GM12801 (cell line): ENCODE measurements around the gene TGFBR3.

Experiments used
- TF ChIP-seq, protein P1 (sequence below): IDR thresholded peaks from one replicate; pipeline ENCODE4 v1.5.1; 2011; ENCODE audit warnings: control low read depth; ENCODE audit not compliant: insufficient read length; ENCODE audit errors: extremely low read depth

The TGFBR3 gene

DNA sequence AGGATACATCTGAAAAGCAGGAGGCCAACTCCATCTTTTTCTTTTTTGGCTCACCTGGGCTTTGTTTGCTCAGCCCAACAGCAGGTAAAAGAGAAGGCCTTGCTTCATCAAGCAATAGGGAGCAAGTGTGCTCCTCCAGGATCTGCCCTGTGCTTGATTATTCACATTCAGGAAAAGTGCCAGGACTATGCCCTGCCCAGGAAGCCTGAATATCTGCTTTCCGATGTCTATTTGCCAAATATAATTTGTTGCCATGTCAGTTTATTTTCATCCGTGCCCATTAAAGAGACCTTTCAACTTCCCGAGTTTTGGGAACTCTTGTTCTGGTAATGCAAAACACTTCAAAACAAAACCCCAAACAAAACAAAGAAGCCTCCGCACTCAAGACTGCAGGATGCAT, 200.0 kb downstream of the TGFBR3 start:
- TF ChIP-seq, protein P1, sequence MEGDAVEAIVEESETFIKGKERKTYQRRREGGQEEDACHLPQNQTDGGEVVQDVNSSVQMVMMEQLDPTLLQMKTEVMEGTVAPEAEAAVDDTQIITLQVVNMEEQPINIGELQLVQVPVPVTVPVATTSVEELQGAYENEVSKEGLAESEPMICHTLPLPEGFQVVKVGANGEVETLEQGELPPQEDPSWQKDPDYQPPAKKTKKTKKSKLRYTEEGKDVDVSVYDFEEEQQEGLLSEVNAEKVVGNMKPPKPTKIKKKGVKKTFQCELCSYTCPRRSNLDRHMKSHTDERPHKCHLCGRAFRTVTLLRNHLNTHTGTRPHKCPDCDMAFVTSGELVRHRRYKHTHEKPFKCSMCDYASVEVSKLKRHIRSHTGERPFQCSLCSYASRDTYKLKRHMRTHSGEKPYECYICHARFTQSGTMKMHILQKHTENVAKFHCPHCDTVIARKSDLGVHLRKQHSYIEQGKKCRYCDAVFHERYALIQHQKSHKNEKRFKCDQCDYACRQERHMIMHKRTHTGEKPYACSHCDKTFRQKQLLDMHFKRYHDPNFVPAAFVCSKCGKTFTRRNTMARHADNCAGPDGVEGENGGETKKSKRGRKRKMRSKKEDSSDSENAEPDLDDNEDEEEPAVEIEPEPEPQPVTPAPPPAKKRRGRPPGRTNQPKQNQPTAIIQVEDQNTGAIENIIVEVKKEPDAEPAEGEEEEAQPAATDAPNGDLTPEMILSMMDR: no peak

DNA sequence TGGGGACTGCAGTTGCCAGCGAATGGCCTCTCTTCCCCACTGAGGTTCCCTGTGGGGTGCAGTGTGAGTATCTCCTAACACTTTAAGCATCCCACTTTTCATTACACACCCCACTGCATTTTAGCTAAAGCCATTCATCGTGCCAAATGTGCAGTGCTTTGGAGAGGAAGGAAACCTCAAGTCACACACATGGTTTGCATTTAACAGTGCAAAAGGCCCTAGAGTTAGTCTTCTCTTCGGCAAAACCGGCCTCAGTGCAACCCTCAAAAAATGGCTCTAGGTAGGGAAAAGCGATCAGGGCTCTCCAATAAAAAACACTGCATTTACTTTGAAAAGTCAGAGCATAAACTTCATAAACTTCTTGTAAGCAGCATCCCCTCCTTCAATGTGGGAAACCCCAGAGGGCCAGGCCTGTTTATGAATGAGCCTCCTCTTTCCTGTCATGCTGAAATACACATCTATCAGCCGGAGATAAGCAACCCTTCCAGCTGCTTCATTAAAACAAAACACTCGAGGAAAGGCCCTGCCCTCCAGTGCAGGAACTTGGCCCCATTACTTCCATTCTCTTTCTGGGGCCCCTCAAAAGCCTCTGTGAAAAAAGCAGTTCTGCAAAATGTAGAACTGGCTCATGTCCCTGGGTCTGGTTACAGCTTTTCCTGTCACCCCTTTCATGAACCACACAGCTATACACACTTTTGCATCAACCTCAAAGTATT, 201.3 kb downstream of the TGFBR3 start:
- TF ChIP-seq, protein P1: no peak

DNA sequence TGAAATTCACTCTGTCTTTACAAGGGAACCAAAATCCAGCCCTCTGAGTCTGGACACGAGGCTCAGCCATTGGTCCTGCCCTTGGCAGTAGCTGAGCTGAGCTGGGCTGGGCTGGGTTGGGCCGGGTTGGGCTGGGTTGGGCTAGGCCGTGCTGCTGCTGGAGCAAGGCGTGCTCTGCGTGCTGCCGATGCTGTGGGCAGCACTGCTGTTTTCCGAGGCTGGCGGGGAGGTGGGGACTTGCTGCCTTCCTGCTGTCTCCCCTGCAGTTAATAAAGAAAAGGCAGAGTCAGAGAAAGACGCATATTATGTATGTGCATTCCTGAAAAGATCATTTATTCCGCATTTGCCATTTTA, 202.4 kb downstream of the TGFBR3 start:
- TF ChIP-seq, protein P1: no peak

DNA sequence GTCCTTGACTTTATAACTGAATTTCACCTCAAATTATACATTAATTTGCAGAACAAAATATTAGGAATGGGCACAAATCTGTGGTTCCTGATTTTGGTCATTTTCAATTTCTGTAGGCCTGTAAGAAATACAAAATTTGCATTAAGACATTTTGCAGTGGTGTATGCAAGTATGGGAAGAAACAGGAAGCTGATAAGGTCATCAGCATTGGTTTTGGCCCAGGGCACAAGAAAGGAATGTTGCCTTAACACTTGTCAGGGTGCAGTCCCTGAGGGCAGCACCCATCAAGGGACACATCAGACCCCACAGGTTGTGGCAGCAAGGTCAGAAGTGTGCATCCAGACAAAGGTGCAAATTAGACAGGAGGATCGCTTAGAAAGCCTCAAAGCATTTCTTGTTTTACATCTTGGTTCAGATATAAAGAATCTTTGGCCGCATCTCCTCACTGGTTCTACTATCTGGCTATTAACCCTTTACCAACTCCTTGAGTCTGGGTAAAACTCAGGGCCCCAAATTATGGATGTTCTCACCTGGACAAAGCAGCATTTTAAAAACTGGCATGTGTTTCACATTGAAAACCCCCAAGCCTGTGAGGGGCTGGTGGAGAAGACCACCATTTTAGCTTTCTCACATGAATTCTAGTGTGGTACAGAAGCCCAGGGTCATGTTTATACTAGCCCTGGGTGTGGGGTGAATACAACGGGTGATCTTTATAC, 202.9 kb downstream of the TGFBR3 start:
- TF ChIP-seq, protein P1: no peak

DNA sequence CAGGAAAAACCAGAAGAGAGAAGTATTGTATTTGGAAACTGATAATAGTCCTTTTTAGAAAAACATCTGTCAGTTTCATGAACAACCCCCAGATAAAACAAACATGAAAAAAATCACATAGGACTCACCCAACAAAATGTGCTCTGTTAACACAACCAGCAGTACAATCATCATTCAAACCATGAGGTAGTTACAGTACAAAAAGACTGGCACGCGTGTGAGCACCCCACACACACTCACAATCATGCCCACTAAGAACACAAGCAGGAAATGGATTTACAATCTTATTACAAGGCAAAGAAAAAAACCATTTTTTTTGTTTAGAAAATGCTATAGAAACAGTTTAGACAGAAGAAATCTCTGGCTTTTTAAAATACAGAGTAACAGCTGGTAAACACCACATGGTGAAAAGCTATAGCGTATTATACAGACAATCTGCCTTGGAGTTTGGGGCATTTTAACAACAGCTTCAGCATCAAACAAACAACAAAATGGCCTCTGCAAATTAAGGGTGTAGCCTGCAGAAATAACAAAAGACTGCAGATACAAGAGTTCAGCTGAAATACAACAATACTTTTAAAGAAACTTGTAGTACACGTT, 205.3 kb downstream of the TGFBR3 start:
- TF ChIP-seq, protein P1: no peak

DNA sequence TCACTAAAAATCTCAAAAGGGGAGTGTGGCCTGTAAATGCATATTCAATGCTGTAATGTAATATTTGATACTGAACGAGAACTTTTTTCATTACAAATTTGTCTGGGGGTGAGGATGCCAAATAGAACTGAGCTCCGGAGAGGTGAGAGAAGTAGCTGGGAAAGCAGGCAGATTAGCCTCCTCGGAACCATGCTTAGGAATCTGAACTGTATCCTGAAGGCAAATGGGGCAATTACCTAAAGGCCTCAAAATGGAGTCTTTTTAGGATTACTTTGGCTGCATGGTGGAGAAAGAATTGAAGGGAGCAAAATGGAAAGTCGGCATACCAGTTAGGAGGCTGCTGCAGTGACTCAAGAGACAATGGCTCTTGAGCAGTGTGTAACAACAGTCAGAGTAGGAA, 206.5 kb downstream of the TGFBR3 start:
- TF ChIP-seq, protein P1: no peak

DNA sequence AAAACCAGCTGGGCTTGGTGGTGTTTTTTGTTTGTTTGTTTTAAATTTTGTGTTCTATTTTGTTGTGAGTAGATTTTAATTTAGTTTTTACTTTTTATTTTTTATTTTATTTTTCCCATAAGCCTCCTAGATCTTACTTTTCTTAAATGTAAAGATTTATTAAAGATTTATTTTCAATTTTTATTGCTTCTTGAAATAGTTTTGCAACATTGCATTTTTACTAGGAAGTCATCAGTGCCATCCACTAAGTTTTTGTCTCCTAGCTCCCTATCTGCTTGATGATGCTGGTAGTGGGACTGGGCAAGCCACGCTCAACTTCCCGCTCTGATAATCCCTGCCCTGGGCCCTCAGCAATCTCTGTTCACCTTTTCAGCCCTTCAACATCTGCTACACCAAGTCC, 209.9 kb downstream of the TGFBR3 start:
- TF ChIP-seq, protein P1: no peak
